Esophagus muscularis mucosa (tissue), 3 donors: Measurements from ENCODE around the gene COMMD1.

Source experiments
- POLR2AphosphoS5 ChIP-seq, 2 donors: sonication (generic); formaldehyde crosslinking; IDR thresholded peaks; one replicate each; pipeline ENCODE4 v1.6.1; 2017; ENCODE audit warnings: antibody characterized with exemption in 2 of 2
- TF ChIP-seq, protein P1 (sequence below), 3 experiments: fragments of 200-600 bp in 2 of 3; fragments of 450-650 bp in 1 of 3; sonication (generic) in 2 of 3; IDR thresholded peaks; one replicate each; pipeline ENCODE4 v1.5.1; 2017 to 2019; ENCODE audit warnings: antibody characterized with exemption in 3 of 3, mild to moderate bottlenecking in 2 of 3, moderate library complexity in 1 of 3

DNA sequence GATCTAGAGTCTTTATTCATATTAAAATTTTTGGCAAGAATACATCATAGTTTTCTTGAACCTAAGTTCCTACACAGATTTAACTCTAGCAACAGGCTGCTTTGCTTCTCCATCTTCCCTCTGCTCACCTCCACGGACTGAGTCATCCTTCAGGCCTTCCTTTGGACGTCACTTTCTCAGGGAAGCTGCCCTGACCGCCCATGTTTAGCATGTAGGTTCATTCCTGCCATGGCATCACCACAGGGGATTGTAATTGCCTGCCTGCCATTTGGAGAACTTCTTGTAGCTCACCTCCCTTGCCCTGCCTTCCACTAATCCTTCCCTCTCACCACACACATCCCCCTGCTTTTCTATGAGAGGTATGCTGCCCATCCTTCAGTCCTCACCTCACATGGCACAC, 246.5 kb downstream of the COMMD1 start:
- TF ChIP-seq, protein P1, sequence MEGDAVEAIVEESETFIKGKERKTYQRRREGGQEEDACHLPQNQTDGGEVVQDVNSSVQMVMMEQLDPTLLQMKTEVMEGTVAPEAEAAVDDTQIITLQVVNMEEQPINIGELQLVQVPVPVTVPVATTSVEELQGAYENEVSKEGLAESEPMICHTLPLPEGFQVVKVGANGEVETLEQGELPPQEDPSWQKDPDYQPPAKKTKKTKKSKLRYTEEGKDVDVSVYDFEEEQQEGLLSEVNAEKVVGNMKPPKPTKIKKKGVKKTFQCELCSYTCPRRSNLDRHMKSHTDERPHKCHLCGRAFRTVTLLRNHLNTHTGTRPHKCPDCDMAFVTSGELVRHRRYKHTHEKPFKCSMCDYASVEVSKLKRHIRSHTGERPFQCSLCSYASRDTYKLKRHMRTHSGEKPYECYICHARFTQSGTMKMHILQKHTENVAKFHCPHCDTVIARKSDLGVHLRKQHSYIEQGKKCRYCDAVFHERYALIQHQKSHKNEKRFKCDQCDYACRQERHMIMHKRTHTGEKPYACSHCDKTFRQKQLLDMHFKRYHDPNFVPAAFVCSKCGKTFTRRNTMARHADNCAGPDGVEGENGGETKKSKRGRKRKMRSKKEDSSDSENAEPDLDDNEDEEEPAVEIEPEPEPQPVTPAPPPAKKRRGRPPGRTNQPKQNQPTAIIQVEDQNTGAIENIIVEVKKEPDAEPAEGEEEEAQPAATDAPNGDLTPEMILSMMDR (IDR thresholded peaks at IDR 0.05): no peak
- TF ChIP-seq POLR2AphosphoS5 (IDR thresholded peaks at IDR 0.05): no peak
